GM12875 (cell line): ENCODE results near the gene CDC42BPB.

ENCODE experiments used
- H3K4me3 ChIP-seq: one replicate; pipeline ENCODE4 v1.5.1; 2011; ENCODE audit warnings: low read depth, low read length, control low read depth
- TF ChIP-seq, protein P1 (sequence below): IDR thresholded peaks from 2 replicates; pipeline ENCODE4 v1.5.1; 2011; ENCODE audit warnings: low read depth, mild to moderate bottlenecking, control low read depth, inconsistent platforms, low read length, moderate library complexity, borderline replicate concordance; ENCODE audit not compliant: insufficient read depth

Gene CDC42BPB

GRCh38 chr14:102920273-102920997 lies 136.9 kb downstream of the CDC42BPB start:
- TF ChIP-seq, protein P1, sequence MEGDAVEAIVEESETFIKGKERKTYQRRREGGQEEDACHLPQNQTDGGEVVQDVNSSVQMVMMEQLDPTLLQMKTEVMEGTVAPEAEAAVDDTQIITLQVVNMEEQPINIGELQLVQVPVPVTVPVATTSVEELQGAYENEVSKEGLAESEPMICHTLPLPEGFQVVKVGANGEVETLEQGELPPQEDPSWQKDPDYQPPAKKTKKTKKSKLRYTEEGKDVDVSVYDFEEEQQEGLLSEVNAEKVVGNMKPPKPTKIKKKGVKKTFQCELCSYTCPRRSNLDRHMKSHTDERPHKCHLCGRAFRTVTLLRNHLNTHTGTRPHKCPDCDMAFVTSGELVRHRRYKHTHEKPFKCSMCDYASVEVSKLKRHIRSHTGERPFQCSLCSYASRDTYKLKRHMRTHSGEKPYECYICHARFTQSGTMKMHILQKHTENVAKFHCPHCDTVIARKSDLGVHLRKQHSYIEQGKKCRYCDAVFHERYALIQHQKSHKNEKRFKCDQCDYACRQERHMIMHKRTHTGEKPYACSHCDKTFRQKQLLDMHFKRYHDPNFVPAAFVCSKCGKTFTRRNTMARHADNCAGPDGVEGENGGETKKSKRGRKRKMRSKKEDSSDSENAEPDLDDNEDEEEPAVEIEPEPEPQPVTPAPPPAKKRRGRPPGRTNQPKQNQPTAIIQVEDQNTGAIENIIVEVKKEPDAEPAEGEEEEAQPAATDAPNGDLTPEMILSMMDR = no peak
- no peak overlapping the region for H3K4me3 ChIP-seq

DNA sequence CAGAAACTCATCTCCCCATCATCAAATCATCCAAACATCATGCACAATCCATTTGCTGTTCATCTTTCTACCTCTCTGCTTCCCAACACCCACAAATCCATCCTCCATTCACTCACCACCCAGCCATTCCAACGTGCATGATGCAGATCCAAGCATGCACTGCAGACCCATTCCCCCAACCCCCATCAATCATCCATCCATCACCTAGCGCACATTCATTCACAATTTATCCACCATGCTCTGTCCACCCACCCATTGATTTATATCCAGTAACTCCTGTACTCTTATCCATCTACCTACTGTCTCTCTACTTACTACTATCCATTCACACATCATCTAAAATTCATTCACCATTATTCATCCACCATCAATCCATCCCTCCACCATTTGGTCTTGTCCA lies 138.9 kb downstream of the CDC42BPB start:
- TF ChIP-seq, protein P1 = no peak
- no peak overlapping the region for H3K4me3 ChIP-seq

GRCh38 chr14:102917469-102918211 lies 139.7 kb downstream of the CDC42BPB start:
- TF ChIP-seq, protein P1 = peak; percentile 78

DNA sequence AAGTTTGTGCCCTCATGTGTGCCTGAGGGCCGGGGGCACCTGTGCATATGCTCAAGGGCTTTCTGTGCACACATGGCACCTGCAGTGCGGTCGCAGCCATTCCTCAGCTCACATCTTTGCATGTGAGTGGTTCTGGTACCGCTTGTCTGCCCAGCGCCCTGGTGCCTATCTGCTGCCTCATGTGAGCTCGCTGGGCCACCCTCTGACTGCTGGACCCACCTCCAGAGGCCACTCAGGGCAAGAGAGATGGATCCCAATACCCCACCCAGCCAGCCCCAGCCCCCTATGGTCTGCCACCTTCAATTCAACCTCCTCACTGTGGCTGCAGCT lies 140.3 kb downstream of the CDC42BPB start:
- TF ChIP-seq, protein P1 = no peak
- no peak overlapping the region for H3K4me3 ChIP-seq

More at GRCh38 chr14:102917469-102918211, 139.7 kb downstream of the CDC42BPB start:
- no peak overlapping the region for H3K4me3 ChIP-seq

GRCh38 chr14:102916347-102917055 lies 140.8 kb downstream of the CDC42BPB start:
- no peak overlapping the region for H3K4me3 ChIP-seq
- TF ChIP-seq, protein P1 = no peak

GRCh38 chr14:102915292-102916110 lies 141.8 kb downstream of the CDC42BPB start:
- TF ChIP-seq, protein P1 = no peak

More at GRCh38 chr14:102915292-102916110, 141.8 kb downstream of the CDC42BPB start:
- no peak overlapping the region for H3K4me3 ChIP-seq
